ENCODE data around the gene PRR5. TPM values are rescaled to one million over a fixed set of nuclear protein-coding genes. Genes with fewer than 3 reads are reported as not detected.

The PRR5 gene
- total RNA-seq, 1 donor from 2014 or later = 17.5 TPM

- TF ChIP-seq CTCF (IDR thresholded peaks at IDR 0.05; ENCODE audit: partially characterized antibody, unreplicated experiment) = no peak
- Mint-ChIP-seq H3K4me1 (ENCODE audit: low read depth, unreplicated experiment) (peaks cover 4% of the 10 kb centered on the region), H3K4me3 (ENCODE audit: unreplicated experiment) (no peak overlapping the region), H3K9me3 (ENCODE audit: unreplicated experiment) (no peaks in the 10 kb centered on the region), H3K27ac (ENCODE audit: unreplicated experiment) (no peak overlapping the region), H3K27me3 (ENCODE audit: unreplicated experiment) (peaks cover 2% of the 10 kb centered on the region), H3K36me3 (ENCODE audit: unreplicated experiment) (no peaks in the 10 kb centered on the region)
- DNase-seq = no peak
Measured at GRCh38 chr22:44724859-44725258, 22.9 kb downstream of the PRR5 start.

- H3K4me3 Mint-ChIP-seq (ENCODE audit: unreplicated experiment) = no peak overlapping the region
- H3K9me3 Mint-ChIP-seq (ENCODE audit: unreplicated experiment) = peaks cover 6% of the 10 kb centered on the region
- no peak overlapping the region for H3K27ac Mint-ChIP-seq (ENCODE audit: unreplicated experiment)
Measured at GRCh38 chr22:44726439-44726838, 24.4 kb downstream of the PRR5 start.

GRCh38 chr22:44727148-44727547, 25.1 kb downstream of the PRR5 start:
- Mint-ChIP-seq H3K27me3 (ENCODE audit: unreplicated experiment) (peaks cover 7% of the 10 kb centered on the region), H3K9me3 (ENCODE audit: unreplicated experiment) (peaks cover 8% of the 10 kb centered on the region), H3K4me1 (ENCODE audit: low read depth, unreplicated experiment) (peaks cover 2% of the 10 kb centered on the region), H3K4me3 (ENCODE audit: unreplicated experiment) (no peak overlapping the region), H3K36me3 (ENCODE audit: unreplicated experiment) (no peaks in the 10 kb centered on the region), H3K27ac (ENCODE audit: unreplicated experiment) (no peak overlapping the region)
- no peak for DNase-seq
- no peak for TF ChIP-seq CTCF (IDR thresholded peaks at IDR 0.05; ENCODE audit: partially characterized antibody, unreplicated experiment)

More at GRCh38 chr22:44726439-44726838, 24.4 kb downstream of the PRR5 start:
- Mint-ChIP-seq H3K4me1 (ENCODE audit: low read depth, unreplicated experiment) (peaks cover 2% of the 10 kb centered on the region), H3K36me3 (ENCODE audit: unreplicated experiment) (no peaks in the 10 kb centered on the region), H3K27me3 (ENCODE audit: unreplicated experiment) (peaks cover 7% of the 10 kb centered on the region)
- DNase-seq = no peak
- TF ChIP-seq CTCF (IDR thresholded peaks at IDR 0.05; ENCODE audit: partially characterized antibody, unreplicated experiment) = no peak

- Mint-ChIP-seq H3K27me3 (ENCODE audit: unreplicated experiment) (peaks cover 7% of the 10 kb centered on the region), H3K9me3 (ENCODE audit: unreplicated experiment) (peaks cover 8% of the 10 kb centered on the region), H3K36me3 (ENCODE audit: unreplicated experiment) (no peaks in the 10 kb centered on the region), H3K4me1 (ENCODE audit: low read depth, unreplicated experiment) (peaks cover 2% of the 10 kb centered on the region), H3K4me3 (ENCODE audit: unreplicated experiment) (no peak overlapping the region), H3K27ac (ENCODE audit: unreplicated experiment) (no peak overlapping the region)
- DNase-seq = no peak
- no peak for TF ChIP-seq CTCF (IDR thresholded peaks at IDR 0.05; ENCODE audit: partially characterized antibody, unreplicated experiment)
Measured at GRCh38 chr22:44727709-44728108, 25.7 kb downstream of the PRR5 start.

- Mint-ChIP-seq H3K4me1 (ENCODE audit: low read depth, unreplicated experiment) (peaks cover 2% of the 10 kb centered on the region), H3K36me3 (ENCODE audit: unreplicated experiment) (no peaks in the 10 kb centered on the region), H3K27me3 (ENCODE audit: unreplicated experiment) (peaks cover 7% of the 10 kb centered on the region), H3K9me3 (ENCODE audit: unreplicated experiment) (peaks cover 8% of the 10 kb centered on the region), H3K27ac (ENCODE audit: unreplicated experiment) (no peak overlapping the region), H3K4me3 (ENCODE audit: unreplicated experiment) (no peak overlapping the region)
- DNase-seq = no peak
- no peak for TF ChIP-seq CTCF (IDR thresholded peaks at IDR 0.05; ENCODE audit: partially characterized antibody, unreplicated experiment)
Measured at GRCh38 chr22:44728761-44729324, 26.8 kb downstream of the PRR5 start.

Measured in glutamatergic neuron (in vitro differentiated cells).